HuH-7 (cell line): ENCODE results near the gene NPM1.
"Not testable (repeated sequence)": the region's sequence is repeated elsewhere in the genome, so short reads cannot be mapped to it uniquely, and the experiment has no call there.

ENCODE experiments used
- DNase-seq: peaks from one replicate; pipeline ENCODE4 v3.0.0; 2011; ENCODE audit warnings: low spot score

Gene NPM1

DNA sequence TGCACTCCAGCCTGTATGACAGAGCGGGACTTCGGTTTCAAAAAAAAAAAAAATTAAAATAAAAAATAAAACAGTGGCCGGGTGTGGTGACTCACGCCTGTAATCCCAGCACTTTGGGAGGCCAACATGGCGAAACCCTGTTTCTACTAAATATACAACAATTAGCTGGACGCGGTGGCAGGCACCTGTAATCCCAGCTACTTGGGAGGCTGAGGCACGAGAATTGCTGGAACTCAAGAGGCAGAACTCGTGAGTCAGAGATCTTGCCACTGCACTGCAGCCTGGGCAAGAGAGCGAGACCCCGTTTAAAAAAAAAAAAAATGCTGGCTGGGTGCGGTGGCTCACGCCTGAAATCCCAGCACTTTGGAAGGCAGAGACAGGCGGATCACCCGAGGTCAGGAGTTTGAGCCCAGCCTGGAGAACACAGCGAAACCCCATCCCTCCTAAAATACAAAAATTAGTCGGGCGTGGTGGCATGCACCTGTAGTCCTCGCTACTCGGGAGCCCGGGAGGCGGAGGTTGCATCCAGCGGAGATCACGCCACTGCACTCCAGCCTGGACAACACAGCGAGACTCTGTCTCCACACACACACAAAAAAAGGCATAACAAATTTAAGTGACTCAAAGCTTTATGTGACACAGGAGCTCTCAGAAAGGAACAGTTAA, 1.5 kb upstream of the NPM1 start:
- DNase-seq, result no peak

DNA sequence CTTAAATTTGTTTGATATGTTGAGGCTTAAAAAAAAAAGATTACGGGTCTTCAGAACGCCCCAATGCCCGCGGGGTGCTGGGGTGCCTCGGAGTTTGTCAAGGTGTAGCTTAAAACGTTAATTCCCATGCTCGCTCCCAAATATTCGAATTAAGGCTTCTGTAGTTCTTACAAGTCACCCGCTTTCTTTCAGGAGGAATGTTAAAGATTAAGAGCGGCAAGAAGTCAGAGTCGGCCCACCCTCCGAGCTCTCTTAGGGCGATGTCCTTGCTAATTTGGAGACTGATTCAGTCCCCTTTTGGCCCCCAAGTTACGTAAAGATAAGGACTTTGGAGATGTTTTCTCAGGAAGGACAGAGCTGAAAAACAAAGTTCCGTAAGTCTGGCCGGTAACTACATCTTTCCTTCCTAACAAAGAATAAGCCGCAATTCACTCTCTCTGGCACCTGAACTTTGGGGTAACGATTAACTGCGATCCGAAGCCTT, 746 bp upstream of the NPM1 start:
- DNase-seq, result no peak

DNA sequence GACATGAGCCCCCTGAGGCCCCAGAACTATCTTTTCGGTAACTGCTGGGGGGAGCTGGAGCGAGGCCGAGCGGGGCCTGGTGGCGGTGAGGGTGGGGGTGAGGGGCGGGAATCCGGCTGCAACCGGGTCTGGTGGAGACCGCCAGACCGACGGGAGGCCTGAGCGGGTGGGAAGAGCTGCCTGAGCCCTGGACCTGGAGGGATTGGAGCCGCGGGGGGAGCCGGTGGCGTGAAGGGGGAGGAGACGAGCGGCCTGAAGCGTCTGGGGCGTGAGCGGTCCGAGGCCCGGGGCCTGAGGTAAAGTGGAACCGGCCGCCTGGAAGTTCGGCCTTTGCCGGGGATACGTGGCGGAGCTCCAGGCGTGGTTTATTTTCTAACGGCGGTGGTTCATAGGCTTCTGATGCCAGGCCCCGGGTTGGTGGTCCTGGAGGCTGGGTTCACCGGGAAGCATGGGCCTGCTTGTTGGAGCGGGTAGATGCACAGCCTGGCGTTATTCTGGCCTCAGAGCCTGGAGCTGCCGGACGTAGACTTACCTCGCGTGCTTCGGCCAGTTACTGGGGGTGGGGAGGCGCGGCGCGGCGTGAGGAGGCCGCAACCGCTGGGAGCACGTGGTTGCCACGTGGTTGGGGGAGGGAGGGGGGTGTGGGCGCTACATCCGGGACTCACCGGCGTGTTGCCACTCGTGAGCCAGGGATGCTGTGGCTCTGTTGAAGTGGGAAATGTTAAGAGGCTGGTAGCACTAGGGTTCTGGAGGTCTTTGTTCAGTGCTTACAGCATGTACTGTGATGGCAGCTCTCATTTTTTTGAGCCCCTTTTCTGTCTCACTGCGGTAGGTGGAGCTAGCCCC, 544 bp downstream of the NPM1 start:
- peak; percentile 60 for DNase-seq

DNA sequence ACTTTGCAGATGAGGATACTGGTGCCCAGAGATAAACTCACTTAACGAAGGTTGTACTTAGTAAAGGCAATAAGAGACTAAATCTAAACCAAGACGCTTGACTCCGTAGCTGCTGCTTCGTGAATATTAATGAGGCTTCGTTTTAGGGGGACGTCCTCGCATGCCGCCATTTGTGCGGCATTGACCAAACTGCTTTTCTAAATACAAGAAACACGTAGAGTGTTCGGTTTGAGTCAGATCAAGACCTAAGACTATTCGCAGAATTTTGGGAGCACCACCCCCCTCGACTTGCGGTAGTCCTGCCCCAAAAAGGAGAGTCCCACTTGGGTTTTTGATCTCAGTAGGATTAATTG, 1.1 kb downstream of the NPM1 start:
- no peak for DNase-seq

DNA sequence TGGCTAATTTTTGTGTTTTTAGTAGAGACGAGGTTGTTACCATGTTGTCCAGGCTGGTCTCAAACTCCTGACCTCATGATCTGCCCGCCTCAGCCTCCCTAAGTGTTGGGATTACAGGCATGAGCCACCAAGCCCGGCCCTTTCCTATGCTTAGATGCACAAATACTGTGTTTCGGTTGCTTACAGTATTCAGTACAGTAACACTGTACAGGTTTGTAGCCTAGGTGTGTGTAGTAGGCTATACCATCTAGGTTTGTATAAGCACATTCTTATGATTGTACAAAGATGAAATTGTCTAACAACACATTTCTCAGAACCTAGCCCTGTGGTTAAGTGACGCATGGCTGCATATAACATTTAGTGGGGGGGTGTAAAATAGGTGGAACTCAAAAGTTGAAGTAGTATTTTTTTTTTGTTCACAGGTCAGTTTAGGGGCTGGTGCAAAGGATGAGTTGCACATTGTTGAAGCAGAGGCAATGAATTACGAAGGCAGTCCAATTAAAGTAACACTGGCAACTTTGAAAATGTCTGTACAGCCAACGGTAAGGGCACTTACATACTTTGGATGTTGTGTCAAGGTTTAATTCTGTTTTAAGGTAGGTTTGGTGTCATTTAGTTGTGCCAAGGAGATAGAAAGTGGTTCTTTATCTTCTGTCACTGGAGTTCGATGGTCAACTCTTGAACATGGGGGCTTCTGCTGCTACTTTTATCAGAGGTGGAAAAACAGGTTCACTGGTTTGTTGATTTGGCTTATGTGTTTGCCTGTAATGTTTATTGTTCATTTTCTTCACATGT, 3.4 kb downstream of the NPM1 start:
- no peak for DNase-seq

DNA sequence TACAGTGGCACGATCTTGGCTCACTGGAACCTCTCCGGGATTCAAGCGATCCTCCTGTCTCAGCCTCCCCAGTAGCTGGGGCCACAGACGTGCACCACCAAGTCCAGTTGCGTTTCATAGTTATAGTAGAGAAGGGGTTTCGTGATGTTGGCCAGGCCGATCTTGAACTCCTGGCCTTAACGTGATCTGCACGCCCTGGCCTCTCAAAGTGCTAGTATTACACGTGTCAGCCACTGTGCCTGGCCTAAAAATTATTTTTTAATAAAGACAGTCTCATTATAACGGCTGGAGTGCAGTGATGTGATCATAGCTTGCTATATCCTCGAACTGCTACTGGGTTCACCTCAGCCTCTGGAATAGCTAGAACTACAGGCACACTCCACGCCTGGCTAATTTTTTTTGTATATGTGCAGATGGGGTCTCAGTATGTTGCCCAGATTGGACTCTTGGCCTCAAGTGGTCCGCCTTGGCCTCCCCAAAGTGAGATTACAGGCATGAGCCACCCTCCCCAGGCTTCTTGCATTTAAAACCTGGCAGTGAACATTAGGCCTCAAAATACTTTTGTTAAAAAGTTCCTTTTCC, 4.4 kb downstream of the NPM1 start:
- no peak for DNase-seq

DNA sequence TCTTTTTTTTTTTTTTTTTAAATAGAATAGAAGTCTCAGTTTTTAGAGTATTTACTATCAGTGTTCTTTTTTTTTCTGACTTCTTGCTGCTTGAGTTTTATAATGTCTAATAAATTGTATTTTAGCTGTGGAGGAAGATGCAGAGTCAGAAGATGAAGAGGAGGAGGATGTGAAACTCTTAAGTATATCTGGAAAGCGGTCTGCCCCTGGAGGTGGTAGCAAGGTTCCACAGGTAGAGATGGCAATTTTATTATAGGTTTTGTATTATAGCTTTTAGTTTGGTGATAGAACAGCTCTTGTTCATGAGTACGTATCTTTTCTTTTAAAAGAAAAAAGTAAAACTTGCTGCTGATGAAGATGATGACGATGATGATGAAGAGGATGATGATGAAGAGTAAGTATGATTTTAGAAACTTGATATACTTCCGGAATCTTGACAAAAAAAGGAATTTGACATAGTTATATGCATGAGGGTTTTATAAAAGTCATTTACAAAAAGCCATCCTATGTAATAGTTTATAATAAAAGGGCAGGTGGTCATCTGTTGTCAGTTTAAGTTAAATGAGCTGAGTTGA, 5.0 kb downstream of the NPM1 start:
- no peak for DNase-seq

DNA sequence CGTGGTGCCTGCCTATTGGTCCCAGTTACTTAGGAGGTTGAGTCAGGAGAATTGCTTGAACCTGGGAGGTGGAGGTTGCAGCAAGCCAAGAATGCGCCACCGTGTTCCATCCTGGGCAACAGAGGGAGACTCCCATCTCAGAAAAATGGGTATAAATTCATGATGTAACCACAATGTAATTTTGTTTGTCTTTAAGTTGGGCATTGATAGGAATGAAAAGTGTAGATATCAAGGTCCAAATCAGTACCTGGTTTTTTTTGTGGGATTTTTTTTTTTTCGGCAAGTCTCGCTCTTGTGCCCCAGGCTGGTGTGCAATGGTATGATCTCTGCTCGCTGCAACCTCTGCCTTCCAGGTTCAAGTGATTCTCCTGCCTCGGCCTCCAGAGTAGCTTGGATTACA, 7.4 kb downstream of the NPM1 start:
- no peak for DNase-seq

DNA sequence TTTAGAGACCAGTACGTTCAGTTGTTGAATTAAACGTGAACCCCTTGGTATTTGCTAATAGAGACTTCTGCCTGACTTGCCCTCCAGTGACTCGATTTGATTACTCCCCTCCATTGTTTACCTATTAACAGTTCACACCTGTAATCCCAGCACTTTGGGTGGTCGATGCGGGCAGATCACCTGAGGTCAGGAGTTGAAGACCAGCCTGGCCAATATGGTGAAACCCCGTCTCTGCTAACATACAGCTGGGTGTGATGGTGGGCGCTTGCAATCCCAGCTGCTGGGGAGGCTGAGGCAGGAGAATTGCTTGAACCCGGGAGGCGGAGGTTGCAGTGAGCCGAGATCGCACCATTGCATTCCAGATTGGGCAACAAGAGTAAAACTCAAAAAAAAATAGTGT, 8.9 kb downstream of the NPM1 start:
- not testable (repeated sequence) for DNase-seq

DNA sequence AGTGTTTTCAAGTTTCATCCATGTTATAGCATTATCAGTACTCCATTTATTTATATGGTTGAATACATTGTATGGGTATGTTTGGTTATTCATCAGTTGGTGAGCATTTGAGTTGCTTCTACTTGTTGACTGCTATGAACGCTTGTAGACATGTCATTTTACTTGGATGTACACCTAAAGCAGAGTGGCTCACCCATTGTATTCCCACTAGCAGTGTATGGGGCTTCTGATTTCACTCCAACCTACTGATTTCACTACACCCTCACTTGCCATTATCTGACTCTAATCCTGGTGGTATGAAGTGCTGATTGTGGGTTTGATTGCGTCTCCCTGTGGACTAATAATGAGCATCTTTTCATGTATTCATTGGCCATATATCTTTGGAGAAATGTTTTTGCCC, 9.5 kb downstream of the NPM1 start:
- no peak for DNase-seq

DNA sequence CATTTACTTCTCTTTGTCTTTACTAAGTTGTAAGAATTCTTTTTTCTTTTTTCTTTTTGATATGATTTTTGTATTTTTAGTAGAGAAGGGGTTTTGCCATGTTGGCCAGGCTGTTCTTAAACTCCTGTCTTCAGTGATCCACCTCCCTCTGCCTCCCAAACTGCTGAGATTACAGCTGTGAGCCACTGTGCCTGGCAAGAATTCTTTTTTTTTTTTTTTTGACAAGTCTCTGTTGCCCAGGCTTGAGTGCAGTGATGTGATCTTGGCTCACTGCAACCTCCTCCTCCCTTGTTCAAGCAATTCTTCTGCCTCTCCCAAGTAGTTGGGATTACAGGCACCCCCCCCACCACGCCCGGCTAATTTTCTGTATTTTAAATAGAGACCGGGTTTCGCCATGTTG, 9.9 kb downstream of the NPM1 start:
- no peak for DNase-seq

DNA sequence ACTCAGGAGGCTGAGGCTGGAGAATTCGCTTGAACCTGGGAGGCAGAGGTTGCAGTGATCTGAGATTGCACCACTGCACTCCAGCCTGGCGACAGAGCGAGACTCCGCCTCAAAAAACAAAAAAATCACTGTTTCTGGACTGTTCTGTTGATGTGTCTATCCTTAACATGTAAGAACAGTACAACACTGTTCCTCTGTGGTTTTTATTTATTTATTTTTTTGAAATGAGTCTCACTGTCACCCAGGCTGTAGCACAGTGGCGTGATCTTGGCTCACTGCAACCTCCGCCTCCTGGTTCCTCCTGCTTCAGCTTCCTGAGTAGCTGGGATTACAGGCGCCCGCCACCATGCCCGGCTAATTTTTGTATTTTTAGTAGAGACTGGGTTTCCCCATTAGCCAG, 11.0 kb downstream of the NPM1 start:
- not testable (repeated sequence) for DNase-seq

DNA sequence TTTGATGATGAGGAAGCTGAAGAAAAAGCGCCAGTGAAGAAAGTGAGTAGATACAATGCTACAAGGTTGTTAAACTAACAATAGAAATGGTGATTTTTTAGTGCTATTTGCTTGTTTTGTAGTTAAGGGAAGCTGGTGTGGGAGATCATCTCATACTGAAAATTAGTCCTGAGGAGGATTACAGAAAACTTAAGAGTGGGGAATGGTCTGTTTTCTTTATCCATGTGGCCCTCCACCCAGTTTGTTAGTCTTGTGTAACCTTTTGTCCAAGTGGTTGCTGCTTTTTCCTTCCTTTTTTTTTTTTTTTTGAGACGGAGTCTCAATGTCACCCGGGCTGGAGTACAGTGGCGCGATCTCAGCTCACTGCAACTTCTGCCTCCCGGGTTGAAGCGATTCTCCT, 12.5 kb downstream of the NPM1 start:
- no peak for DNase-seq

DNA sequence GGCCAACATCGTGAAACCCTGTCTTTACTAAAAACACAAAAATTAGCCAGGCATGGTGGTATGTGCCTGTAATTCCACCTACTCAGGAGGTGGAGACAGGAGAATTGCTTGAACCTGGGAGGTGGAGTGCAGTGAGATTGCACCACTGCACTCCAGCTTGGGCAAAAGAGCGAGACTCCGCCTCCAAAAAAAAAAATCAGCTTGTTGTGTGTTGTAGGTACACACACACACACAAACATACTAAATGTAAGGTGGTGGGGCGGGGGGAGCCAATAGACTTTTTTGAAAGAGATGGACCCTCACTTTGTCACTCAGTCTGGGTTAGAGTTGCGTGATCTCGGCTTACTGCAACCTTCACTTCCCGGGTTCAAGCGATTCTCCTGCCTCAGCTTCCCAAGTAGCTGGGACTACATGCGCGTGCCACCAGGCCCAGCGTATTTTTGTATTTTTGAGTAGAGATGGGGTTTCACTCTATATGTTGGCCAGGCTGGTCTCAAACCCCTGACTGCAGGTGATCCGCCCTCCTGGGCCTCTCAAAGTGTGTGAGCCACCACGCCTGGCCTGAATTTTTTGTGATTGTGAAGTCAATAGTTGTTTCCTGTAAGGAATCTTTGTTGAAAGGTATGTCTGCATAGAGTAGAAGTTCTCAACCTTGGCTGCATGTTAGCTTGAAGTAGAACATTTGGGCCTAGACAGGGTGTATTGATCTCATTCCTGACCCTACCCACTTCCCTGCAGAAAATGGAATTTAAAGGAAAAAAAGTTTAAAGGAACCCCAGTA, 13.7 kb downstream of the NPM1 start:
- no peak for DNase-seq

DNA sequence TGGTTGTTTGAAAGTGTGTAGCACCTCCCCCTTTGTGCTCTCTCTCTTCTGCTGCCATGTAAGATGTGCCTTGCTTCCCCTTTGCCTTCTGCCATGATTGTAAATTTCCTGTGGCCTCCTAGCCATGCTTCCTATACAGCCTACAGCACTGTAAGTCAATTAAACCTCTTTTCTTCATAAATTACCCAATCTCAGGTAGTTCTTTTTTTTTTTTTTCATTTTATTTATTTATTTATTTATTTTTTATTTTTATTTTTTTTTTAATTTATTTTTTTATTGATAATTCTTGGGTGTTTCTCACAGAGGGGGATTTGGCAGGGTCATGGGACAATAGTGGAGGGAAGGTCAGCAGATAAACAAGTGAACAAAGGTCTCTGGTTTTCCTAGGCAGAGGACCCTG, 15.1 kb downstream of the NPM1 start:
- DNase-seq, result not testable (repeated sequence)

DNA sequence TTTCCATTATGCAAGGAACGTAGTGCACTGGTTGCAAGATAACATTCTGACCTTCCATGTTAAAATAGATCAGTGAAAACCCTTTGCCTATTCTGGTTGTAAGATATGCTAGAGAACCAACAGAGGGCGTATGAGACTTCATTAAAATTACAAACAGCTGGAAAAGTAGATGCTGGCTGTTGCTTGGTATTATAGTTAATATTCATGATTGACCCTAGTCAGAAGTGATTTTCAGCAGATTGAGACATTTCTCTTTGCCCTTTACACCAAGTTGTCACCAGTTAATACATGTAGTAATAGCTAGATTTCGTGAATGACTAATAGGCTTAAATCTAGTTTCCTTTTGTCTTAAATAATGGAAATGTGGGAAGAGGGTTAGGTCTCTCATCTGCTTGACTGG, 18.0 kb downstream of the NPM1 start:
- no peak for DNase-seq

DNA sequence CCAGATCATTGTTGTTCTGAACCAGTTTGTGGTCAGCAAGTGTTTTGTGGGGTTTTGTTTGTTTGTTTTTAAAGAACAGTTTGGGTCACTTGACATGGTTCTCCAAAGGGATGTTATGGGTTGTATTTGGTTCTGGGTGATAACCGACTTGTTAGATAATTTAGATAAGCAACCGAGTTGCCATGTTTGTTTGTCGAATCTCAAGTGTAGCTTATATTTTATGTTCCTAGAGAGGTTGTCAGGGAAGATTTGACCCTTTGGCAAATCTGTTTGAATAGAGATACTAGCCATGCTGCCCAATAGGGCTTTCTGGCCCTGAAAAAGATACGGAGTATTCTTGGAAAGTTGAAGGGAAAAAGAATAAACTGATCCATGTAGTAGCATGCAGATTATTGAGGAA, 19.6 kb downstream of the NPM1 start:
- DNase-seq, result no peak

DNA sequence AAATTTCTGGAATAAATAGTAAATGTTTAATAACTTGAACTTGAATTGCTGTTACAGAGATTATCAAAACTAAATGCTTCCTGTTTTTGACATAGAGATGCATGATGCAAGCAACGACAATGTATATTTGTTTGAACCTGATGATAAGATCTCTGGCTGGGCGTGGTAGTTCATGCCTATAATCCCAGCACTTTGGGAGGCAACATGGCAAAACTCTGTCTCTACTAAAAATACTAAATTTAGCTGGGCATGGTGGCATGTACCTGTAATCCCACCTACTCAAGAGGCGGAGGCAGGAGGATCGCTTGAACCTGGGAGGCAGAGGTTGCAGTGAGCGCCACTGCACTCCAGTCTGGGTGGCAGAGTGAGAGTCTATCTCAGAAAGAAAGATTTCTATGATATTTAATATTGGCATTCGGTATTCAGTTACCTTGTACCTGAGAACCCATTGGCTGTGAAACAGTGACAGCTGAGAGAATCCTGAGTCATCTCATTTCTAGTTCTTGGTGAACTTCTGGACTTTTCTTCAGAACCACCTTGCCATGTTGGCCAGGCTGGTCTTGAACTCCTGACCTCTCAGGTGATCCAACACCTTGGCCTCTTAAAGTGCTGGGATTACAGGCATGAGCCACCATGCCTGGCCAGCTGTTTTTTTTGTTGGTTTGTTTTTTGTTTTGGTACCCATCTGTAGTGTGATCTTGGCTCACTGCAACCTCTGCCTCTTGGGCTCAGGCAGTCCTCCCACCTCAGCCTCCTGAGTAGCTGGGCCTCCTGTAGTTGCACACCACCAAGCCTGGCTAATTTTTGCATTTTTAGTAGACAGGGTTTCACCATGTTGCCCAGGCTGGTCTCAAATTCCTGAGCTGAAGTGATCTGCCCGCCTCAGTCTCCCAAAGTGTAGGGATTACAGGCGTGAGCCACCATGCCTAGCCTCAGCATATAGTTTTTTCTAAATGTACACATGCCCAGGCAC, 21.8 kb downstream of the NPM1 start:
- DNase-seq, result no peak

DNA sequence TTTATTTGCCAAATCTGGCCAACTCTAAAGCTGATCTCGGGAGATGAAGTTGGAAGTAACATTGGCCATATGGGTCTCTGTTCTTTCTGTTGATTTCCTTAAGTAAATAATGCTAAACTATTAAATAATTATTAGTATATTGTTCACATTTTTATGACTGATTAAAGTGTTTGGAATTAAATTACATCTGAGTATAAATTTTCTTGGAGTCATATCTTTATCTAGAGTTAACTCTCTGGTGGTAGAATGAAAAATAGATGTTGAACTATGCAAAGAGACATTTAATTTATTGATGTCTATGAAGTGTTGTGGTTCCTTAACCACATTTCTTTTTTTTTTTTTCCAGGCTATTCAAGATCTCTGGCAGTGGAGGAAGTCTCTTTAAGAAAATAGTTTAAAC, 22.5 kb downstream of the NPM1 start:
- DNase-seq, result no peak

DNA sequence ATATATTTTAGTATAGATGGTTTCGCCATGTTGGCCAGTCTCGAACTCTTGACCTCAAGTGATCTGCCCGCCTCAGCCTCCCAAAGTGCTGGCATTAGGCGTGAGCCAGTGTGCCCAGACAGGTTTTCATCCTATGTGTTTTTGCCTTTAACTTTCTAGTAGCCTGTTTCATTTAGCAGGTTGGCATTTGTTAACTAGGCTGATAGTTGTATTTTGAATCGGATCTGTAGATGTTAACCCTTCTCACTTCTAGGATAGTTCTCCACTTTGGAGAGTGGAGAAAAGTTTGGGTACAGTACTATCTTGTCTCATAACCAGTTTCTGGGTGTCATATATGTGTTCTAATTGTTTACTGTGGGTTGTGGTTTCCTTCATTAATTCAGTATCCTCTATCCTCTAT, 24.5 kb downstream of the NPM1 start:
- DNase-seq, result no peak
